Sigmoid colon (tissue), 7 donors: Measurements from ENCODE around the gene NCKAP5. TPM values are rescaled to one million over a fixed set of nuclear protein-coding genes. Genes with fewer than 3 reads are reported as not detected.

ENCODE experiments used
- DNase-seq: peaks from one replicate; pipeline ENCODE4 v3.0.0-alpha.2; 2019
- H3K27ac ChIP-seq, 4 donors: fragments of 200-600 bp; sonication (generic); one replicate each; pipeline ENCODE4 v1.5.1; 2016 to 2019; ENCODE audit warnings: mild to moderate bottlenecking in 1 of 4
- H3K27me3 ChIP-seq, 3 donors: fragments of 200-600 bp; sonication (generic); one replicate each; pipeline ENCODE4 v1.5.1; 2019; ENCODE audit warnings: mild to moderate bottlenecking in 1 of 3
- H3K36me3 ChIP-seq, 4 donors: fragments of 200-600 bp; sonication (generic); one replicate each; pipeline ENCODE4 v1.5.1; 2016 to 2019
- H3K4me1 ChIP-seq, 4 donors: fragments of 200-600 bp; sonication (generic); one replicate each; pipeline ENCODE4 v1.5.1; 2017 to 2019
- H3K4me3 ChIP-seq, 4 donors: fragments of 200-600 bp; sonication (generic); one replicate each; pipeline ENCODE4 v1.5.1; 2017 to 2019; ENCODE audit warnings: mild to moderate bottlenecking in 2 of 4, moderate library complexity in 1 of 4
- H3K9me3 ChIP-seq, 4 donors: fragments of 200-600 bp in 3 of 4; sonication (generic) in 3 of 4; one replicate each; pipeline versions ENCODE4 v1.5.1 to v1.6.1; 2013 to 2019
- CTCF ChIP-seq, 4 experiments: fragments of 450-650 bp in 3 of 4; fragments of 200-600 bp in 1 of 4; IDR thresholded peaks; one replicate each; pipeline ENCODE4 v1.5.1; 2016 to 2019; ENCODE audit warnings: antibody characterized with exemption in 4 of 4, mild to moderate bottlenecking in 3 of 4, moderate library complexity in 2 of 4
- EP300 ChIP-seq, 4 donors: sonication (generic); formaldehyde crosslinking; IDR thresholded peaks; one replicate each; pipeline ENCODE4 v1.6.1; 2017; ENCODE audit warnings: antibody characterized with exemption in 4 of 4
- POLR2A ChIP-seq, 2 donors: fragments of 450-650 bp; IDR thresholded peaks; one replicate each; pipeline ENCODE4 v1.6.1; 2016; ENCODE audit warnings: antibody characterized with exemption in 2 of 2, mild to moderate bottlenecking in 2 of 2, moderate library complexity in 2 of 2
- POLR2AphosphoS5 ChIP-seq, 4 donors: sonication (generic); formaldehyde crosslinking; IDR thresholded peaks; one replicate each; pipeline ENCODE4 v1.6.1; 2017; ENCODE audit warnings: antibody characterized with exemption in 4 of 4
- whole genome bisulfite sequencing, 2 donors: extraction: QIAGEN DNeasy Blood & Tissue Kit; methylation state at CpG; one replicate each; pipeline ENCODE4 v1.1.7; 2013; 5-methylcytosine and 5-hydroxymethylcytosine counted together
- intact Hi-C: fragments of 100-400 bp; cut with DNase I; formaldehyde crosslinking; loops from one replicate; pipeline ENCODE4 v1.15.1; 2023
- polyA plus RNA-seq, 3 donors: library from polyadenylated mRNA; stranded (reverse); fragments of 200-250 nt; gene quantifications; one replicate each; pipeline ENCODE4 v1.2.3, GENCODE V29; 2013
- total RNA-seq, 4 donors: library from RNA; depleted of rRNA; stranded (reverse); fragments of >200 nt; gene quantifications; one replicate each; pipeline ENCODE4 v1.1.0, GENCODE V29; 2016
- donor health status: healthy with polysubstance abuse.
- donor health status: Bipolar disorder and iron deficiency.
- donor health status: healthy.

NCKAP5 gene
- total and polyA plus RNA-seq, 7 donors, result under 0.01 to 3.7 (median 0.60) TPM

DNA sequence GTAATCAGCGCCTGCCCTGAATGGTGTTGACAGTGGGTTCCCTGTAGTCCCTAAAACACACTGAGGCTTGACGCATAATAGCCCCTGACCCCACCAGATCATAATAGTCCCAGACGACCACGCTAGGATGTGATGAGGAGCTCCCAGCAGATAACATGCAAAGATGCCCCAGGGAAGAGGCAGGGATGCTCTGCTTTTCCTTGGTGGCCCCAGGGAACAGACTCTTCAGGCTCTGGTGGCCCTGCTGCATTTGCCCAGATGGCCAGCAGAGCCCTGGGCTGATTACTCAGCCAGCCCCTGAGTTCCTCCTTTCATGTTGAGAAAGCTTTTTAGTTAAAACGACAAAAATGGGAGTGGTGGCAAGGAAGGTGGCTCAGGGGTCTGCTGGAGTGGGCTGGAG is 5.9 kb upstream of the NCKAP5 start:
- intact Hi-C loops, result no loop called here
- TF ChIP-seq CTCF (IDR thresholded peaks at IDR 0.05), result no peak
- TF ChIP-seq POLR2A (IDR thresholded peaks at IDR 0.05), result no peak
- no peak for TF ChIP-seq POLR2AphosphoS5 (IDR thresholded peaks at IDR 0.05)
- TF ChIP-seq EP300 (IDR thresholded peaks at IDR 0.05), result no peak
- Histone ChIP-seq H3K4me3 (no peak overlapping the region), H3K9me3 (no peaks in the 10 kb centered on the region), H3K27me3 (no peaks in the 10 kb centered on the region), H3K4me1 (no peaks in the 10 kb centered on the region), H3K27ac (no peak overlapping the region), H3K36me3 (no peaks in the 10 kb centered on the region)
- no peak for DNase-seq
- WGBS, 2 donors, result 79 to 84% methylated on average over 5 of the region's 5 CpGs

- Histone ChIP-seq H3K36me3 (no peaks in the 10 kb centered on the region), H3K27me3 (no peaks in the 10 kb centered on the region), H3K27ac (no peak overlapping the region), H3K4me3 (no peak overlapping the region), H3K9me3 (no peaks in the 10 kb centered on the region), H3K4me1 (peaks cover 0 to 2% (median under 1%) of the 10 kb centered on the region in 4 donors)
- WGBS, 2 donors, result 90 to 93% methylated on average over 6 of the region's 6 CpGs
- DNase-seq, result no peak
- TF ChIP-seq EP300 (IDR thresholded peaks at IDR 0.05), result no peak
- TF ChIP-seq CTCF (IDR thresholded peaks at IDR 0.05), result no peak
- intact Hi-C loops, result no loop called here
These were observed 5.4 kb upstream of the NCKAP5 start for GRCh38 chr2:133573491-133574162.

DNA sequence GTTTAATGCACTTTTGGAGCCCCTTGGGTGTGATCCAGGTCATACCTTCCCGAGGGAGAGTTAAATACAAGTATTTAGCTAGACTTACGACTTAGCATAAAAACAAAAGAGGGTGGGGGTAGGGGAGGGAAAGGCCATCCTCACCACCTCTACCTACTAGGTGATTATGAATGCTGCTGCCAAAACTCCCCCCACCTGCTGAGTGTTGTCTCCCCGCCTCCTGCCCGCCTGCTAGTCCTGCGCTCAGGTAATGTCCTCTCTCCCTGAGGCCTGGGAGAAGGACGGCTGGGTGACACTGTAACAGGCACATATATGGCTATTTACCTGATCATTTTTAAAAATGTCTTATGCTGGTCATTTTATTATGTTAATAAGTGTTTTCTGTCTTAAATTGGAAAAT is 3.0 kb upstream of the NCKAP5 start:
- DNase-seq, result no peak
- Histone ChIP-seq H3K27me3 (no peaks in the 10 kb centered on the region), H3K36me3 (no peaks in the 10 kb centered on the region), H3K4me1 (peaks cover 0 to 12% (median 11%) of the 10 kb centered on the region in 4 donors), H3K4me3 (no peak overlapping the region), H3K27ac (no peak overlapping the region), H3K9me3 (no peaks in the 10 kb centered on the region)
- intact Hi-C loops, result no loop called here
- 83 to 85% methylated on average over 6 of the region's 6 CpGs for WGBS, 2 donors
- no peak for TF ChIP-seq EP300 (IDR thresholded peaks at IDR 0.05)
- no peak for TF ChIP-seq POLR2A (IDR thresholded peaks at IDR 0.05)
- TF ChIP-seq POLR2AphosphoS5 (IDR thresholded peaks at IDR 0.05), result no peak
- TF ChIP-seq CTCF (IDR thresholded peaks at IDR 0.05), result no peak

GRCh38 chr2:133570542-133570941 is 2.3 kb upstream of the NCKAP5 start:
- Histone ChIP-seq H3K27ac (no peak overlapping the region), H3K4me3 (no peak overlapping the region), H3K4me1 (peaks cover 0 to 12% (median 11%) of the 10 kb centered on the region in 4 donors), H3K9me3 (no peaks in the 10 kb centered on the region), H3K36me3 (no peaks in the 10 kb centered on the region), H3K27me3 (no peaks in the 10 kb centered on the region)
- no peak for DNase-seq
- TF ChIP-seq POLR2AphosphoS5 (IDR thresholded peaks at IDR 0.05) (no peak), EP300 (IDR thresholded peaks at IDR 0.05) (no peak), CTCF (IDR thresholded peaks at IDR 0.05) (no peak), POLR2A (IDR thresholded peaks at IDR 0.05) (no peak)
- 85 to 93% methylated on average over 5 of the region's 5 CpGs for WGBS, 2 donors
- intact Hi-C loops, result no loop called here
